HG02840 (cell line): Measurements from ENCODE around the gene FIG4.
"Not testable (repeated sequence)": the region's sequence is repeated elsewhere in the genome, so short reads cannot be mapped to it uniquely, and the experiment has no call there.

Source experiments
- ATAC-seq: cut with Tn5 transposase; IDR thresholded peaks from one replicate; pipeline ENCODE4 v1.9.1; 2021; ENCODE audit warnings: mild to moderate bottlenecking, moderate library complexity, moderate number of reproducible peaks; ENCODE audit not compliant: unreplicated experiment, low FRiP score

Gene FIG4

GRCh38 chr6:109793021-109793420, 101.9 kb downstream of the FIG4 start:
- no peak for ATAC-seq

DNA sequence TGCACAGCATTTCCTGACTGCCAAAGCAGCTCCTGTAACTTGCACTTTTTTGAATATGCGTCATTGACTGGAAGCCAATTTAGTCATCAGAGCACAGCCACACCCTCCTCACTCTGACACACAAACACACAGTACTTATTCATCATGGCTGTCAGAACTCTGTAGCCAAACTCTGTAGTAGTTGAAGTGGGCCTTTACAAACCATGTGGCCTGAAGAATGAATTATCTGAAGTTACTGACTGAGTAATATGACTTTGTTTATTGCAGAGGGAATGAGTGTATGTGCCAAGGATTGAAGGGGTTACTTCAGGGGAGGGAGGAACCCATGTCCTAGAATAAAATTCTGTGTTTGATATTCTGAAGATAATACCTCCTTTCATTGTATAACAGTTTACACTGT, 102.7 kb downstream of the FIG4 start:
- ATAC-seq: no peak

- no peak for ATAC-seq
Measured at GRCh38 chr6:109794201-109794923, 103.3 kb downstream of the FIG4 start.

DNA sequence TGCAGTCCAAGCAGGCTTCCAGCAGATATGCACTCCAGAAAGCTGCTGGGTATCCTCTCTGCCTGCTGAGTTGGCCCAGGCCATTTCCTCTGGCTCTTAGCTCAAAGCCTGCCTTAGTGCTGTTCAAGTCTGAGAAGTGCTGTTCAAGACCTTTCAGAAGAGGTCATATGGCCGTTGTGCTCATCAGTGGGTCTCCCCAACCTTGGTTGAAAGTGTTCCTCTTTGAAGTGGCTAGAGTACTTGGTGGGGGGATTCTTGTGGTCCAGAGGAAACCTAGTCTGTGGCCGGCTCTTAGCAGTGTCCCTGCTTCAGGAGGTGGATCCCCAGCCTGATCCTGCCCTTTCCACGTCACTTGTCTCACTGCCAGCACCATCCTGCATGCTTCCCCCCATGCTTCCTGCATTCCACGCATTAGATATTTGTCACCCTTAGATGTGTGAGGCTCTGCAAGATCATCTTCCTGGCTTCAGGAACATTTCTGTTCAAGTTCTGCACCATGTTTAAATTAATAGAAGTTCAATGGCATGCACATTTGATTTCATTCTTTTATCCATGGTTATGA, 105.0 kb downstream of the FIG4 start:
- no peak for ATAC-seq

GRCh38 chr6:109799129-109799528, 108.0 kb downstream of the FIG4 start:
- ATAC-seq: no peak

GRCh38 chr6:109799664-109800063, 108.6 kb downstream of the FIG4 start:
- ATAC-seq: no peak

GRCh38 chr6:109800771-109801170, 109.7 kb downstream of the FIG4 start:
- no peak for ATAC-seq

- ATAC-seq: no peak
Measured at GRCh38 chr6:109801794-109802193, 110.7 kb downstream of the FIG4 start.

DNA sequence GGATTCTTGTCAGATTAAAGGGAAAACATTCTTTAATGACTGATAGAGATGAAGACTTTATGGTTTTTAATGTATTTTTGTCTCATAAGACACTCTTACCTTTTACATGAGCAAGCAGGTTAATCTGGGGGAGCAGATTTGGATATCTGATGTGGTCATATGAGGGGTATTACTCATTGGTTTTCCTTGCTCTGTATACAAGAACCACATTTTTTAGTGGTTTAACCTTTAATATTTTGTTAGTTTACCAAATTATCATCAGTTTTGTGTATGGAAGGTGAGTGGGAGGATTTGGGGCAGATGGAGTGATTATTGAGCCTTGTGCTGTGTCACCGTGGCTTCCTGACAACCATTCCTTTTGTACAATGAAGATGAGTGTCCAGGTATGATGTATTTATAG, 112.9 kb downstream of the FIG4 start:
- no peak for ATAC-seq

DNA sequence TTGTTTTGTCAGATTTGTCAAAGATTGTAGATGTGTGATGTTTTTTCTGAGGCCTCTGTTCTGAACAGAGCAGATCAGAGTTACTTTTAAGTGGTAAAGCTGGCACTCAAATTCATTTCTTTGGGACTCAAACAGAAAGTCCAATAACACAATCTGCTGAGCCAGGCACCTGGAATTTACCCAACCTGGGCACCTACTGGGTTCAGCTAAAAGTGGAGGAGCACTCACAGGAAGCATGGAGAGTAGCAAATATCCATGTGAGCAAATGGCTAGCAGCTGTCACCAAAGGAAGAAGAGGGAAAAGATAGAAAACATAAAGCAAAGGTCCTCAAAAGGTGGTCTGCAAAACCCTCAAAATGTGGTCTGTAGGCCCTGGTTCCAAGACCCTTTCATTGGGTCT, 116.8 kb downstream of the FIG4 start:
- ATAC-seq: no peak

- no peak for ATAC-seq
Measured at GRCh38 chr6:109808837-109809236, 117.7 kb downstream of the FIG4 start.

GRCh38 chr6:109815054-109815453, 124.0 kb downstream of the FIG4 start:
- no peak for ATAC-seq

- no peak for ATAC-seq
Measured at GRCh38 chr6:109816452-109817374, 125.6 kb downstream of the FIG4 start.

DNA sequence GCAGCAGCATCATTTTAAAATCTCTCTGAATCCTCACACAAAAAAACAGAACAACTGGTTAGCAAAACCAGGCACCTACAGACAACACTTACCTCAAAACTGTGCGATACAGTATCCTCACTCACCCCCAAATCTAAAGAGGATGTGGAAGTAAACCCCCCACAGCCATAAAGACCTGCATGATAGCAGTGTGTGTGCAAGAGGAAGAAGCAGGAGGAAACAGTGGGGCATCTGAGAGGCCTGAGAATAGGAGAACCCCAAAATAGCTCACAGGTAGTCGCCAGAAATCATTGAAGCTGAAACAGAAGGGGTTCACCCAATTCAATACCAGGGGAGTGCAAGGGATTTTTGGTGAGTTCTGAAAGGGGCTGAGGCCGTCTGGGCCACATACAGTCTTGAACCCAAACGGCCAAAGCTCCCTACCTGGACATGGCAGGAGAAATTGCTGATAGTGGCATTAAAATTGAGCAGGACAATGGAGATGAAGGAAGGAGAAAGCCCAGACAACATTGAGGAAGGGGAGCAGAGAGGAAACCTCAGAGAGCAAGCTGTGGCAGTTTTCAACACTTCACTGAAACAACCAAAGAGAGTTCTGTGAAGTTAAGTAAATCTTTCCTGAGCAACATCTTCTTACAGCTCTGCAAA, 129.7 kb downstream of the FIG4 start:
- ATAC-seq: no peak

DNA sequence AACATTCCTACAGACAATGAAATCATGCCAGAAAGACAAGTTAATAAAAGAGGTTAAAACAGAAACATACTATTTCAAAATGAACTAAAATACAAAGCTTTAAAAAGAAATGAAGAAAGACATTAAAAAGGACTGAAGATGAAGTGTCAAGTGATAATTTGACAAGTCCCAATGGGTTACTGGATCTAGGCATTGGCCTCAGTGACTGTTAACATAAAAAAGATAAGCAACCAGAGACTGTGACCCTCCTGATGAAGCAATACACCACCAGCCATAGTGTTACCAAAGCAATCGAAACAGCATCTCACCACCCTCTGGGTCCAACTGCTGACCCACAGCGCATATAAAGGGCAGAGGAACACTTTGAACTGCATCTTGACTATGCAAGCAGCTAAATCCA, 130.3 kb downstream of the FIG4 start:
- no peak for ATAC-seq

DNA sequence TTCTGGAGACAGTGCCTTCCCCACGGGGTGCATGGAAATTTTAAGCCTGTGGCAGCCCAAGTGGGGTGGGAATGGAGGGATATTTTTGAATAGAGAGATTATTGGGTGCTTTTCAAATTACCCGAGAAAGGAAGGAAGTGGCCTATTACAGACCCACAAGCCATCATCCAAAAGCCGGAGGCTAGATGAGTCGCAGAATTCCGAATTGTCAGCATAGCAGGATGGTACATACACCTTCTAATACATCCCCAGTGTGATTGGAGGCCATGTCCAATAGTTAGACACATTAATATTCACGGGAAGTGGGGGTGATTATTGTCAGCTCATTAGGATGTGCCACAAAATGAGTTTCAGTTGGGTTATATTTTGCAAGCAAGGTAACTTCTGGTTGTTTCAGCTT, 133.0 kb downstream of the FIG4 start:
- no peak for ATAC-seq

- ATAC-seq: no peak
Measured at GRCh38 chr6:109826551-109826950, 135.5 kb downstream of the FIG4 start.

DNA sequence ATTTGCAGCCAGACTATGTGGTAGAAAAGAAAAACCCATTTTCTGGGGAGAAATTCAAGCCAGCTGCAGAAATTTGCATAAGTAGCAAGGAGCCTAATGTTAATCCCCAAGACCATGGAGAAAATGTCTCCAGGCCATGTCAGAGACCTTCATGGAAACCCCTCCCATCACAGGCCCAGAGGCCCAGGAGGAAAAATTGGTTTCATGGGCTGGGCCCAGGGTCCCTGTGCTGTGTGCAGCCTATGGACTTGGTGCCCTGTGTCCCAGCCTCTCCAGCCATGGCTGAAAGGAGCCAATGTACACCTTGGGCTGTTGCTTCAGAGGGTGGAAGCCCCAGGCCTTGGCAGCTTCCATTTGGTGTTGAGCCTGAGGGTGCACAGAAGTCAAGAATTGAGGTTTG, 140.3 kb downstream of the FIG4 start:
- not testable (repeated sequence) for ATAC-seq

GRCh38 chr6:109834131-109834530, 143.0 kb downstream of the FIG4 start:
- no peak for ATAC-seq

- ATAC-seq: no peak
Measured at GRCh38 chr6:109834595-109835437, 143.7 kb downstream of the FIG4 start.
